H1 (cell line): ENCODE data around the gene BABAM2. TPM values are rescaled to one million over a fixed set of nuclear protein-coding genes. Genes with fewer than 3 reads are reported as not detected.
A peak's percentile ranks its signal among the peaks of the same experiment; 100 is the strongest.

ENCODE experiments used
- CTCF ChIA-PET: fragments of 300-600 bp; sonication (Branson Sonifier 250); formaldehyde crosslinking; loops from one replicate; lab custom pipeline; 2021; ENCODE audit not compliant: partially characterized antibody; lab: Charles Lee
- POLR2A ChIA-PET: fragments of 300-600 bp; sonication (Branson Sonifier 250); formaldehyde crosslinking; loops from one replicate; lab custom pipeline; 2021; ENCODE audit warnings: inconsistent platforms; ENCODE audit not compliant: partially characterized antibody; lab: Charles Lee
- DNase-seq, 2 experiments: peaks; one replicate each; pipeline versions ENCODE4 v3.0.0 to v3.0.0-alpha.2; 2010 to 2022; ENCODE audit warnings: low spot score in 2 of 2, low read depth in 1 of 2, mixed read lengths in 1 of 2
- FAIRE-seq: peaks from 2 replicates; lab custom pipeline; 2011; peaks lifted over from hg19 to GRCh38; lab: Jason Lieb, UNC
- H2AFZ ChIP-seq: 2 replicates; pipeline ENCODE4 v1.8.1; 2012; ENCODE audit warnings: low read length, inconsistent platforms
- H2AK5ac ChIP-seq: 2 replicates; pipeline ENCODE4 v1.6.1; 2013; ENCODE audit warnings: low read depth, low read length
- H2BK120ac ChIP-seq: replicated peaks from 2 replicates; pipeline ENCODE3; 2013; ENCODE audit warnings: low read depth, low read length, inconsistent platforms
- H2BK12ac ChIP-seq: 2 replicates; pipeline ENCODE4 v1.6.1; 2013; ENCODE audit warnings: low read depth, low read length
- H2BK15ac ChIP-seq: 2 replicates; pipeline ENCODE4 v1.6.1; 2013; ENCODE audit warnings: low read length
- H2BK20ac ChIP-seq: 2 replicates; pipeline ENCODE4 v1.6.1; 2013; ENCODE audit warnings: low read length
- H2BK5ac ChIP-seq: 2 replicates; pipeline ENCODE4 v1.6.1; 2013; ENCODE audit warnings: low read depth, low read length
- H3K14ac ChIP-seq: 2 replicates; pipeline ENCODE4 v1.6.1; 2013; ENCODE audit warnings: inconsistent platforms; ENCODE audit not compliant: insufficient read length
- H3K18ac ChIP-seq: 2 replicates; pipeline ENCODE4 v1.6.1; 2013; ENCODE audit warnings: low read length; ENCODE audit errors: extremely low read depth
- H3K23ac ChIP-seq: 2 replicates; pipeline ENCODE4 v1.6.1; 2013; ENCODE audit warnings: inconsistent platforms; ENCODE audit not compliant: insufficient read length
- H3K23me2 ChIP-seq: 2 replicates; pipeline ENCODE4 v1.6.1; 2013; ENCODE audit warnings: low read depth, low read length
- H3K27ac ChIP-seq: 2 replicates; pipeline ENCODE4 v1.6.1; 2011; ENCODE audit warnings: low read depth, low read length, inconsistent platforms
- H3K27me3 ChIP-seq, 4 experiments: replicated peaks in 1 of 4; 1 replicate in 1 of 4; 2 replicates in 3 of 4; pipeline versions ENCODE4 v1.6.1 to v1.8.1; 2011 to 2013; ENCODE audit warnings: low read length in 3 of 4, mild to moderate bottlenecking in 3 of 4, inconsistent platforms in 2 of 4, mixed read lengths in 2 of 4, moderate library complexity in 1 of 4; ENCODE audit not compliant: control insufficient read depth in 3 of 4, insufficient read depth in 3 of 4; ENCODE audit errors: extremely low read depth in 1 of 4
- H3K36me3 ChIP-seq, 4 experiments: 2 replicates each; pipeline versions ENCODE4 v1.6.1 to v1.8.1; 2011 to 2013; ENCODE audit warnings: mild to moderate bottlenecking in 4 of 4, low read length in 3 of 4, moderate library complexity in 2 of 4, control low read depth in 1 of 4, inconsistent platforms in 1 of 4; ENCODE audit not compliant: insufficient read depth in 4 of 4, control insufficient read depth in 2 of 4
- H3K4ac ChIP-seq: replicated peaks from 2 replicates; pipeline ENCODE3; 2013; ENCODE audit warnings: low read length, low read depth, mixed read lengths, inconsistent platforms; ENCODE audit not compliant: insufficient read length
- H3K4me1 ChIP-seq, 4 experiments: replicated peaks in 1 of 4; 1 replicate in 1 of 4; 2 replicates in 3 of 4; pipeline versions ENCODE4 v1.6.1 to v1.8.1; 2011 to 2013; ENCODE audit warnings: low read length in 3 of 4, inconsistent platforms in 2 of 4, mixed read lengths in 1 of 4; ENCODE audit not compliant: insufficient read depth in 4 of 4, control insufficient read depth in 3 of 4
- H3K4me2 ChIP-seq, 2 experiments: 2 replicates each; pipeline versions ENCODE4 v1.6.1 to v1.8.1; 2011 to 2013; ENCODE audit warnings: low read depth in 2 of 2, low read length in 2 of 2, control low read depth in 1 of 2, inconsistent platforms in 1 of 2, mild to moderate bottlenecking in 1 of 2; ENCODE audit not compliant: insufficient read depth in 1 of 2
- H3K4me3 ChIP-seq, 4 experiments: fragments of 200-600, 300-600 bp in 1 of 4; sonication (generic), shearing (Covaris generic), sonication (Bioruptor Twin) in 1 of 4; 2 replicates each; pipeline versions ENCODE4 v1.5.1 to v1.8.1; 2011 to 2016; ENCODE audit warnings: low read length in 4 of 4, low read depth in 3 of 4, control low read depth in 2 of 4, inconsistent platforms in 2 of 4, mild to moderate bottlenecking in 2 of 4, mixed read lengths in 1 of 4, moderate library complexity in 1 of 4; ENCODE audit not compliant: insufficient read depth in 2 of 4; ENCODE audit errors: extremely low read depth in 1 of 4
- H3K56ac ChIP-seq: replicated peaks from 2 replicates; pipeline ENCODE3; 2013; ENCODE audit warnings: low read depth, mild to moderate bottlenecking, mixed read lengths, low read length, inconsistent platforms; ENCODE audit not compliant: insufficient read length
- H3K79me1 ChIP-seq: 2 replicates; pipeline ENCODE4 v1.6.1; 2013; ENCODE audit warnings: low read depth, low read length, control low read depth
- H3K79me2 ChIP-seq, 2 experiments: 2 replicates each; pipeline versions ENCODE4 v1.6.1 to v1.8.1; 2012 to 2013; ENCODE audit warnings: low read length in 2 of 2, mild to moderate bottlenecking in 2 of 2, inconsistent platforms in 1 of 2; ENCODE audit not compliant: insufficient read depth in 2 of 2, control insufficient read depth in 1 of 2
- H3K9ac ChIP-seq, 4 experiments: replicated peaks in 1 of 4; 1 replicate in 1 of 4; 2 replicates in 3 of 4; pipeline versions ENCODE4 v1.6.1 to v1.8.1; 2011 to 2013; ENCODE audit warnings: low read depth in 3 of 4, low read length in 3 of 4, control low read depth in 2 of 4, mild to moderate bottlenecking in 2 of 4, moderate library complexity in 2 of 4, inconsistent platforms in 1 of 4; ENCODE audit errors: extremely low read depth in 1 of 4
- H3K9me3 ChIP-seq, 2 experiments: 2 replicates each; pipeline versions ENCODE4 v1.6.1 to v1.8.1; 2012 to 2013; ENCODE audit warnings: mild to moderate bottlenecking in 2 of 2, moderate library complexity in 2 of 2, control low read depth in 1 of 2, inconsistent platforms in 1 of 2, low read depth in 1 of 2, low read length in 1 of 2, mixed read lengths in 1 of 2; ENCODE audit not compliant: insufficient read depth in 2 of 2
- H4K20me1 ChIP-seq, 2 experiments: replicated peaks in 1 of 2; 2 replicates each; pipeline versions ENCODE3 to v1.8.1; 2011 to 2013; ENCODE audit warnings: inconsistent platforms in 2 of 2, low read length in 2 of 2, mild to moderate bottlenecking in 1 of 2; ENCODE audit not compliant: insufficient read depth in 2 of 2, control insufficient read depth in 1 of 2
- H4K5ac ChIP-seq: 2 replicates; pipeline ENCODE4 v1.6.1; 2013; ENCODE audit warnings: low read length, low read depth, mixed read lengths, inconsistent platforms; ENCODE audit not compliant: insufficient read length
- H4K8ac ChIP-seq: 2 replicates; pipeline ENCODE4 v1.8.0; 2013; ENCODE audit warnings: mild to moderate bottlenecking, moderate library complexity, low read length, inconsistent platforms; ENCODE audit not compliant: insufficient read depth; ENCODE audit errors: extremely low read depth
- H4K91ac ChIP-seq: replicated peaks from 2 replicates; pipeline ENCODE3; 2013; ENCODE audit warnings: low read length, mixed read lengths, inconsistent platforms; ENCODE audit not compliant: insufficient read length
- CBX8 ChIP-seq: fragments of 300-800, 300-1000 bp; sonication (generic); IDR thresholded peaks from 2 replicates; pipeline ENCODE4 v1.7.1; 2016; ENCODE audit warnings: low read depth, low read length, borderline replicate concordance
- HDAC6 ChIP-seq: IDR thresholded peaks from one replicate; pipeline ENCODE4 v1.7.1; 2012; ENCODE audit warnings: low read depth, mild to moderate bottlenecking, inconsistent platforms, low read length, moderate library complexity
- NRF1 ChIP-seq: IDR thresholded peaks from 2 replicates; pipeline ENCODE4 v1.6.1; 2011; ENCODE audit warnings: mild to moderate bottlenecking, low read depth, low read length, improper control_type of control experiment
- PHF8 ChIP-seq: fragments of 200-600 bp; sonication (generic); conservative IDR thresholded peaks from 2 replicates; pipeline ENCODE4 v1.7.1; 2012; ENCODE audit warnings: low read depth, mild to moderate bottlenecking, inconsistent platforms, low read length, moderate library complexity
- RXRA ChIP-seq: IDR thresholded peaks from 2 replicates; pipeline ENCODE4 v1.6.1; 2011; ENCODE audit warnings: low read depth, mild to moderate bottlenecking, low read length, moderate library complexity; ENCODE audit not compliant: insufficient read depth
- SP1 ChIP-seq: IDR thresholded peaks from 2 replicates; pipeline ENCODE4 v1.6.1; 2011; ENCODE audit warnings: low read depth, low read length
- SP2 ChIP-seq: IDR thresholded peaks from 2 replicates; pipeline ENCODE4 v1.6.1; 2012; ENCODE audit warnings: mild to moderate bottlenecking, low read length, inconsistent platforms
- TAF7 ChIP-seq: optimal IDR thresholded peaks from 2 replicates; pipeline ENCODE3; 2011; ENCODE audit warnings: low read depth, mild to moderate bottlenecking, inconsistent platforms, low read length, moderate library complexity, borderline replicate concordance
- ZNF274 ChIP-seq: IDR thresholded peaks from 2 replicates; pipeline ENCODE4 v1.7.0; 2012; ENCODE audit warnings: low read length, borderline replicate concordance; ENCODE audit errors: extremely low read depth
- WGBS, 2 experiments: shearing (Covaris generic) in 1 of 2; methylation state at CpG; one replicate each; pipeline versions ENCODE4 v1.1.6 to v1.1.7; 2013 to 2015; ENCODE audit warnings: low lambda C conversion rate in 2 of 2, mixed read lengths in 2 of 2, inconsistent platforms in 1 of 2, low coverage in 1 of 2, missing lambda C conversion rate in 1 of 2; ENCODE audit not compliant: insufficient replicate concordance in 2 of 2, insufficient coverage in 1 of 2, insufficient read length in 1 of 2; ENCODE audit errors: extremely low coverage in 1 of 2, missing lambda C conversion rate in 1 of 2; 5-methylcytosine and 5-hydroxymethylcytosine counted together
- polyA plus RNA-seq, 7 experiments: library from polyadenylated mRNA; depleted of rRNA in 3 of 7; stranded (reverse) in 5 of 7; unstranded in 2 of 7; fragments of >200 nt in 5 of 7; fragments of 200-250 nt in 2 of 7; gene quantifications; 1 replicate in 5 of 7; 2 replicates in 1 of 7; 4 replicates in 1 of 7; pipeline versions ENCODE4 v1.2.1 to v1.2.3, GENCODE V29; 2011 to 2013; ENCODE audit warnings: missing spikeins in 2 of 7, mixed read lengths in 2 of 7
- total RNA-seq: library from RNA; stranded (reverse); fragmentation: NEBNext Ultra II Directional; extraction: Animal tissue kit (Norgen Biotek cat#: 25700); gene quantifications from 2 replicates; pipeline ENCODE4 v1.2.1, GENCODE V29; 2021
- TF ChIP-seq, protein P1 (sequence below): IDR thresholded peaks from 2 replicates; pipeline ENCODE4 v1.6.1; 2011; ENCODE audit warnings: low read length, improper control_type of control experiment

BABAM2 gene
- total and polyA plus RNA-seq, 2 of the 8 experiments (the other 6 are each of a cell fraction or from before 2014, with no cell fraction given), result 15.8 to 20.9 TPM

DNA sequence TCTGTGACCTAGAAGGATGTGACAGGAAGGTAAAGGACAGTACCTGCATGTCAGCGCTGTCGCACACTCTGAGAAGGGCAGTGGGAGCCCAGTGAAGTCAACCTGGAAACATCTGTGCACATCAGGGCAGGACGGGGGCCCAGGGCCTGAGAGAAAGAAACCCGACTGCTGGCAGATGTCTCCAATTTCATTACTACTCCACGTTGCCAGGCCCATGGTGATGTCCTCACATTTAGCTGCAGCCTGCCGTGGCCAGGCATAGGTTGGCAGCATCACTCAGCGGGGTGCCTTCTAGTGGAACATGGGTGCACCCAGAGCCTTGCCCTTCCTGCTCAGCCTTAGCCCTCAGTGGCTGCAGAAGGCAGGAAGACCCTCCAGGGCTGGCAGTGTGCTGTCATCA lies 429.8 kb downstream of the BABAM2 start:
- FAIRE-seq (no peak), DNase-seq (no peak)
- H2BK120ac ChIP-seq, result no peak overlapping the region
- H2BK15ac ChIP-seq, result no peak overlapping the region
- H3K9ac ChIP-seq, result no peak overlapping the region
- no peak overlapping the region for H4K91ac ChIP-seq
- H2BK5ac ChIP-seq, result no peak overlapping the region
- ChIA-PET CTCF (no interaction called here), POLR2A (interaction anchor here (1.6 kb wide), 1 partner anchor 9 kb away, joined by 3 read pairs; no protein-coding TSS in a partner anchor)
- peak overlapping the region; percentile 59; the same call in 1 of the 2 replicates for H2AK5ac ChIP-seq
- H3K4me3 ChIP-seq, result no peak overlapping the region
- peaks cover 12 to 35% (median 23%) of the 10 kb centered on the region in 4 experiments for H3K4me1 ChIP-seq
- H3K4ac ChIP-seq, result no peak overlapping the region
- no peaks in the 10 kb centered on the region for H3K9me3 ChIP-seq
- H3K23me2 ChIP-seq, result no peaks in the 10 kb centered on the region
- no peak overlapping the region for H3K18ac ChIP-seq
- H2AFZ ChIP-seq, result no peak overlapping the region
- H3K56ac ChIP-seq, result no peak overlapping the region
- peak overlapping the region; percentile 32; the same call in 1 of the 2 replicates for H2BK12ac ChIP-seq
- H2BK20ac ChIP-seq, result no peak overlapping the region
- TF ChIP-seq PHF8 (no peak), SP2 (no peak), RXRA (no peak), HDAC6 (no peak), ZNF274 (no peak), NRF1 (no peak), TAF7 (no peak), SP1 (no peak), CBX8 (no peak)
- TF ChIP-seq, protein P1, sequence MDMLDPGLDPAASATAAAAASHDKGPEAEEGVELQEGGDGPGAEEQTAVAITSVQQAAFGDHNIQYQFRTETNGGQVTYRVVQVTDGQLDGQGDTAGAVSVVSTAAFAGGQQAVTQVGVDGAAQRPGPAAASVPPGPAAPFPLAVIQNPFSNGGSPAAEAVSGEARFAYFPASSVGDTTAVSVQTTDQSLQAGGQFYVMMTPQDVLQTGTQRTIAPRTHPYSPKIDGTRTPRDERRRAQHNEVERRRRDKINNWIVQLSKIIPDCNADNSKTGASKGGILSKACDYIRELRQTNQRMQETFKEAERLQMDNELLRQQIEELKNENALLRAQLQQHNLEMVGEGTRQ, result no peak
- H3K27me3 ChIP-seq, result no peaks in the 10 kb centered on the region
- H3K4me2 ChIP-seq, result no peak overlapping the region
- H3K14ac ChIP-seq, result no peak overlapping the region
- WGBS, 2 experiments, result 87% methylated on average over 7 of the region's 7 CpGs; no CpG with 5 or more reads in 1 of the 2 experiments
- H4K20me1 ChIP-seq, result no peaks in the 10 kb centered on the region
- no peaks in the 10 kb centered on the region for H3K79me2 ChIP-seq
- H4K8ac ChIP-seq, result no peak overlapping the region
- no peaks in the 10 kb centered on the region for H3K79me1 ChIP-seq
- H3K23ac ChIP-seq, result no peak overlapping the region
- no peak overlapping the region for H4K5ac ChIP-seq
- H3K36me3 ChIP-seq, result no peaks in the 10 kb centered on the region
- H3K27ac ChIP-seq, result no peak overlapping the region
